Stimulated activated CD8-positive, alpha-beta memory T cell treated with anti-CD3 and anti-CD28 coated beads, Interleukin-12 subunit alpha, Interleukin-12 subunit beta, amount 100 ng/mL, for 4 hours (primary cell): ENCODE data around the gene PLEKHA5.
"Not testable (repeated sequence)": the region's sequence is repeated elsewhere in the genome, so short reads cannot be mapped to it uniquely, and the experiment has no call there.

Experiments used
- DNase-seq: peaks from one replicate; pipeline ENCODE4 v3.0.0-alpha.2; 2020; ENCODE audit warnings: low read depth

PLEKHA5 gene

GRCh38 chr12:19201661-19202060 is 72.1 kb downstream of the PLEKHA5 start:
- DNase-seq, result no peak

GRCh38 chr12:19203013-19203412 is 73.5 kb downstream of the PLEKHA5 start:
- DNase-seq, result no peak

- DNase-seq, result no peak
Measured at GRCh38 chr12:19203539-19204506, 74.3 kb downstream of the PLEKHA5 start.

GRCh38 chr12:19205120-19205519 is 75.6 kb downstream of the PLEKHA5 start:
- DNase-seq, result no peak

- DNase-seq, result no peak
Measured at GRCh38 chr12:19206493-19207077, 77.1 kb downstream of the PLEKHA5 start.

- no peak for DNase-seq
Measured at GRCh38 chr12:19208456-19208855, 78.9 kb downstream of the PLEKHA5 start.

GRCh38 chr12:19209661-19210060 is 80.1 kb downstream of the PLEKHA5 start:
- DNase-seq, result no peak

GRCh38 chr12:19211802-19212201 is 82.3 kb downstream of the PLEKHA5 start:
- DNase-seq, result no peak

- DNase-seq, result no peak
Measured at GRCh38 chr12:19212245-19212644, 82.7 kb downstream of the PLEKHA5 start.

- DNase-seq, result no peak
Measured at GRCh38 chr12:19214020-19214419, 84.5 kb downstream of the PLEKHA5 start.

- DNase-seq, result no peak
Measured at GRCh38 chr12:19215115-19215514, 85.6 kb downstream of the PLEKHA5 start.

GRCh38 chr12:19217446-19217845 is 87.9 kb downstream of the PLEKHA5 start:
- DNase-seq, result no peak

GRCh38 chr12:19220205-19220604 is 90.7 kb downstream of the PLEKHA5 start:
- DNase-seq, result no peak

- DNase-seq, result no peak
Measured at GRCh38 chr12:19220852-19221466, 91.4 kb downstream of the PLEKHA5 start.

- DNase-seq, result no peak
Measured at GRCh38 chr12:19222558-19222957, 93.0 kb downstream of the PLEKHA5 start.

- no peak for DNase-seq
Measured at GRCh38 chr12:19223018-19223417, 93.5 kb downstream of the PLEKHA5 start.

GRCh38 chr12:19223695-19224094 is 94.2 kb downstream of the PLEKHA5 start:
- no peak for DNase-seq

- DNase-seq, result no peak
Measured at GRCh38 chr12:19224746-19225145, 95.2 kb downstream of the PLEKHA5 start.

- DNase-seq, result no peak
Measured at GRCh38 chr12:19227190-19227879, 97.8 kb downstream of the PLEKHA5 start.

GRCh38 chr12:19227880-19228210 is 98.3 kb downstream of the PLEKHA5 start:
- no peak for DNase-seq

GRCh38 chr12:19229021-19229420 is 99.5 kb downstream of the PLEKHA5 start:
- not testable (repeated sequence) for DNase-seq

- no peak for DNase-seq
Measured at GRCh38 chr12:19230299-19230866, 100.8 kb downstream of the PLEKHA5 start.
